Measurements from ENCODE around the gene PROKR2. TPM values are rescaled to one million over a fixed set of nuclear protein-coding genes. Genes with fewer than 3 reads are reported as not detected.

PROKR2 gene
- total and polyA plus RNA-seq, 2 of the 13 experiments (the other 11 are each of a cell fraction or from before 2014, with no cell fraction given) = not detected

GRCh38 chr20:5316188-5317158, at the start of gene PROKR2 (continued):
- TF ChIP-seq GFI1 (CRISPR knock-in tag; IDR thresholded peaks at IDR 0.05; ENCODE audit: borderline replicate concordance) (no peak), ZBTB8A (CRISPR knock-in tag; IDR thresholded peaks at IDR 0.05; ENCODE audit: borderline replicate concordance, low read depth) (no peak), NFE2L2 (IDR thresholded peaks at IDR 0.05; ENCODE audit: low read length) (no peak), ZNF337 (CRISPR knock-in tag; IDR thresholded peaks at IDR 0.05; ENCODE audit: borderline replicate concordance, low read depth) (no peak), PBX3 (CRISPR knock-in tag; IDR thresholded peaks at IDR 0.05; ENCODE audit: borderline replicate concordance) (no peak), CTCF (CRISPR knock-in tag; IDR thresholded peaks at IDR 0.05) (peak; percentile 42), HMG20B (CRISPR knock-in tag; conservative IDR thresholded peaks at IDR 0.05) (no peak), AKAP8 (CRISPR knock-in tag; IDR thresholded peaks at IDR 0.05) (no peak), ZNF800 (CRISPR knock-in tag; IDR thresholded peaks at IDR 0.05) (peak; percentile 90; the same call in 1 of the 2 replicates), ZBTB10 (CRISPR knock-in tag; IDR thresholded peaks at IDR 0.05; ENCODE audit: borderline replicate concordance) (no peak), HOXA9 (CRISPR knock-in tag; IDR thresholded peaks at IDR 0.05; ENCODE audit: borderline replicate concordance) (no peak), DNMT3B (CRISPR knock-in tag; conservative IDR thresholded peaks at IDR 0.05) (no peak), FOXJ3 (CRISPR knock-in tag; IDR thresholded peaks at IDR 0.05; ENCODE audit: borderline replicate concordance) (no peak), ZNF839 (CRISPR knock-in tag; IDR thresholded peaks at IDR 0.05; ENCODE audit: borderline replicate concordance) (0 out of 2 replicates have a peak, but pooled peaks have one; percentile 27), DMTF1 (CRISPR knock-in tag; IDR thresholded peaks at IDR 0.05) (no peak), DRAP1 (CRISPR knock-in tag; IDR thresholded peaks at IDR 0.05) (no peak), KDM5A (IDR thresholded peaks at IDR 0.05; ENCODE audit: borderline replicate concordance, low read length) (no peak)
